Measurements from ENCODE around the gene PKDCC. TPM values are rescaled to one million over a fixed set of nuclear protein-coding genes. Genes with fewer than 3 reads are reported as not detected.
A peak's percentile ranks its signal among the peaks of the same experiment; 100 is the strongest.

The PKDCC gene
- total and polyA plus RNA-seq, 10 of the 15 experiments (the other 5 are each of a cell fraction or from before 2014, with no cell fraction given), result 0.13 to 10.2 (median 2.3) TPM

GRCh38 chr2:42086500-42086953 is 38.7 kb downstream of the PKDCC start (continued):
- TF ChIP-seq, protein P1, sequence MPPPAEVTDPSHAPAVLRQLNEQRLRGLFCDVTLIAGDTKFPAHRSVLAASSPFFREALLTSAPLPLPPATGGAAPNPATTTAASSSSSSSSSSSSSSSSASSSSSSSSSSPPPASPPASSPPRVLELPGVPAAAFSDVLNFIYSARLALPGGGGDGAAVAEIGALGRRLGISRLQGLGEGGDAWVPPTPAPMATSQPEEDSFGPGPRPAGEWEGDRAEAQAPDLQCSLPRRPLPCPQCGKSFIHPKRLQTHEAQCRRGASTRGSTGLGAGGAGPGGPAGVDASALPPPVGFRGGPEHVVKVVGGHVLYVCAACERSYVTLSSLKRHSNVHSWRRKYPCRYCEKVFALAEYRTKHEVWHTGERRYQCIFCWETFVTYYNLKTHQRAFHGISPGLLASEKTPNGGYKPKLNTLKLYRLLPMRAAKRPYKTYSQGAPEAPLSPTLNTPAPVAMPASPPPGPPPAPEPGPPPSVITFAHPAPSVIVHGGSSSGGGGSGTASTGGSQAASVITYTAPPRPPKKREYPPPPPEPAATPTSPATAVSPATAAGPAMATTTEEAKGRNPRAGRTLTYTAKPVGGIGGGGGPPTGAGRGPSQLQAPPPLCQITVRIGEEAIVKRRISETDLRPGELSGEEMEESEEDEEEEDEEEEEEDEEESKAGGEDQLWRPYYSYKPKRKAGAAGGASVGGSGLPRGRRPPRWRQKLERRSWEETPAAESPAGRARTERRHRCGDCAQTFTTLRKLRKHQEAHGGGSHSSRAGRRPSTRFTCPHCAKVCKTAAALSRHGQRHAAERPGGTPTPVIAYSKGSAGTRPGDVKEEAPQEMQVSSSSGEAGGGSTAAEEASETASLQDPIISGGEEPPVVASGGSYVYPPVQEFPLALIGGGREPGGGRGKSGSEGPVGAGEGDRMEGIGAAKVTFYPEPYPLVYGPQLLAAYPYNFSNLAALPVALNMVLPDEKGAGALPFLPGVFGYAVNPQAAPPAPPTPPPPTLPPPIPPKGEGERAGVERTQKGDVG (CRISPR knock-in tag; IDR thresholded peaks at IDR 0.05), result no peak
- TF ChIP-seq NRF1 (conservative IDR thresholded peaks at IDR 0.05; ENCODE audit: low read depth, low read length) (no peak), FOXK2 (IDR thresholded peaks at IDR 0.05) (no peak), IRF3 (IDR thresholded peaks at IDR 0.05) (no peak), ZNF207 (IDR thresholded peaks at IDR 0.05; ENCODE audit: borderline replicate concordance) (no peak), NBN (IDR thresholded peaks at IDR 0.05) (0 out of 2 replicates have a peak, but pooled peaks have one; percentile 23), JUND (IDR thresholded peaks at IDR 0.05; ENCODE audit: low read depth, low read length) (no peak), SMC3 (IDR thresholded peaks at IDR 0.05; ENCODE audit: borderline replicate concordance, low read length) (peak; percentile 97), FOXM1 (IDR thresholded peaks at IDR 0.05; ENCODE audit: low read depth, low read length) (0 out of 2 replicates have a peak, but pooled peaks have one; percentile 38), BACH1 (IDR thresholded peaks at IDR 0.05; ENCODE audit: borderline replicate concordance) (no peak), ELK1 (IDR thresholded peaks at IDR 0.05; ENCODE audit: low read depth, low read length) (no peak), TCF3 (IDR thresholded peaks at IDR 0.05; ENCODE audit: borderline replicate concordance, insufficient read depth, low read depth, low read length) (no peak), RB1 (IDR thresholded peaks at IDR 0.05; ENCODE audit: borderline replicate concordance) (no peak), POLR2A (IDR thresholded peaks at IDR 0.05; ENCODE audit: low read depth, low read length) (no peak), BCL3 (IDR thresholded peaks at IDR 0.05; ENCODE audit: borderline replicate concordance, insufficient read depth, low read depth, low read length, poor library complexity, severe bottlenecking) (no peak), CTCF (IDR thresholded peaks at IDR 0.05 in 2 of 3, conservative IDR thresholded peaks at IDR 0.05 in 1 of 3; ENCODE audit: control insufficient read depth in 2 of 3, extremely low read depth in 1 of 3, insufficient read depth in 1 of 3, low read depth in 3 of 3, low read length in 3 of 3) (peak; percentile 61 to 83 (median 73); a peak in 4 of 6 replicates), ZNF384 (IDR thresholded peaks at IDR 0.05; ENCODE audit: borderline replicate concordance, low read depth, low read length) (no peak), STAT3 (IDR thresholded peaks at IDR 0.05; ENCODE audit: low read depth, low read length) (no peak), WRNIP1 (IDR thresholded peaks at IDR 0.05; ENCODE audit: borderline replicate concordance, low read depth, low read length) (no peak), MLLT1 (IDR thresholded peaks at IDR 0.05) (no peak), JUNB (IDR thresholded peaks at IDR 0.05) (no peak)
